Muscle of arm (tissue), 12 donors: Measurements from ENCODE around the gene KLHL40. TPM values are rescaled to one million over a fixed set of nuclear protein-coding genes. Genes with fewer than 3 reads are reported as not detected.

Experiments
- DNase-seq: peaks from one replicate; pipeline ENCODE4 v3.0.0-alpha.2; 2013
- polyA plus RNA-seq, 12 donors: library from polyadenylated mRNA; unstranded; fragments of 120-200 nt; gene quantifications; one replicate each; pipeline ENCODE4 v1.2.1, GENCODE V29; 2013; ENCODE audit not compliant: insufficient read length in 12 of 12

Gene KLHL40
- polyA plus RNA-seq, 12 donors = 35.7 to 198 (median 112) TPM; not detected in 1

DNA sequence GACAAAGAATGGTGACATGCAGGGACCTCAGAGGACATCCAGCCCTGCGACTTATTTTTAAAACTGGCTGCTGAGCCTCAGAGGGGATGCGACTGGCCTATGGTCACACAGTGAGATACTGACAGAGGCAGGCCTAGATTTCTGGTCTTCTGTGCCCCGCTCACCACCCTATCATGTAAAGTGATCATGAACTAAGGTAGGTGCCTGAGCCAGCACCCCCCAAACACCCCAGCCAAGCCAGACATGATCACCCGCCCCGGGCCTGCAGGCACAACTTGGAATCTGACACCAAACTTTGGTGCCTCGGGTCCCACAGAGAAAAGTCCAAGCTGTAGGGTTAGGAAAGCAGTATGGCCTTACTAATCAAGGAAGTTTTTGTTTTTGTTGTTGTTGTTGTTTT lies 51.2 kb downstream of the KLHL40 start:
- no peak for DNase-seq

- no peak for DNase-seq
These were observed 54.2 kb downstream of the KLHL40 start for GRCh38 chr3:42739401-42740158.

DNA sequence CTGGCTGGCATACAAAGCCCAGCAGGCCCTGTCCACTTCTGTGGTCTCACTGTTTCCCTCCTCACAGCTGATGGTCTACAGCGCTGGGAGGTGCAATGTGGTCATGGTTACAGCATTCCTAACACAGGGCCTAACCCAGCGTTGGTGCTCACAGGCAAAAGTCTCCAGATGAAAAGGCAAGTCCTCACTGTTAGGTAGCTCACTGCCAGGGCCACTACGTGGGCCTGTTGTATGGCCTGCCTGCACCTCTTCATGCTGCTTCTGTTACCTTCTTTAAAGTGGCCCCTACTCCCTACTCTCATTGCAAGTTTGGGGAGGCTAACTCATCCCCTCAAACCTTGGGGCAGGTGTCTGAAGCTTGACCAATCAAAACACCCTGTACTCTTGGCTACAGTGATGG lies 56.5 kb downstream of the KLHL40 start:
- no peak for DNase-seq

Other genes with a start within 250 kb of the KLHL40 start
- gene VIPR1, start 182.9 kb upstream of the KLHL40 start, polyA plus RNA-seq = 10 to 100 TPM in 2 of 12 donors, 1 to 10 TPM in 6, under 1 TPM in 3, not detected in 1; 0.64 to 15.6 (median 1.3) TPM
- gene SEC22C, start 103.6 kb upstream of the KLHL40 start, polyA plus RNA-seq = 10 to 100 TPM in 11 of 12 donors, not detected in 1; 19.8 to 29.5 (median 26.5) TPM
- gene SS18L2, start 94.7 kb upstream of the KLHL40 start, polyA plus RNA-seq = 10 to 100 TPM in 11 of 12 donors, not detected in 1; 10.5 to 19.0 (median 12.5) TPM
- gene NKTR, start 84.9 kb upstream of the KLHL40 start, polyA plus RNA-seq = 100 to 1,000 TPM in 7 of 12 donors, 10 to 100 TPM in 5; 48.5 to 369 (median 110) TPM
- gene ZBTB47, start 31.8 kb upstream of the KLHL40 start, polyA plus RNA-seq = 10 to 100 TPM in 11 of 12 donors, not detected in 1; 22.0 to 42.6 (median 27.2) TPM
- 10 to 100 TPM in 10 of 12 donors, not detected in 2; 19.8 to 84.2 (median 57.7) TPM for gene HHATL, start 17.3 kb downstream of the KLHL40 start, polyA plus RNA-seq
- gene CCDC13, start 87.7 kb downstream of the KLHL40 start, polyA plus RNA-seq = under 1 TPM in 10 of 12 donors, not detected in 2; 0.18 to 0.98 (median 0.33) TPM
- gene HIGD1A, start 119.0 kb downstream of the KLHL40 start, polyA plus RNA-seq = 100 to 1,000 TPM in 1 of 12 donors, 10 to 100 TPM in 10, not detected in 1; 63.4 to 101 (median 92.9) TPM
- gene ACKR2, start 123.9 kb downstream of the KLHL40 start, polyA plus RNA-seq = 1 to 10 TPM in 1 of 12 donors, under 1 TPM in 9, not detected in 2; 0.23 to 2.4 (median 0.46) TPM
- under 1 TPM in 9 of 12 donors, not detected in 3; 0.04 to 0.30 (median 0.10) TPM for gene CYP8B1, start 190.3 kb downstream of the KLHL40 start, polyA plus RNA-seq
- gene ZNF662, start 220.6 kb downstream of the KLHL40 start, polyA plus RNA-seq = 10 to 100 TPM in 11 of 12 donors, not detected in 1; 11.1 to 29.7 (median 18.0) TPM